HL-60 (cell line): ENCODE measurements around the gene TROAP.

Experiments
- DNase-seq, 2 experiments: peaks; one replicate each; pipeline ENCODE4 v3.0.0-alpha.2; 2010 to 2020; ENCODE audit warnings: low read depth in 1 of 2, low spot score in 1 of 2
- H3K27ac ChIP-seq: fragments of 250-450 bp; sonication (Bioruptor Pico); replicated peaks from 2 replicates; pipeline ENCODE4 v1.5.1; 2020; ENCODE audit warnings: mild to moderate bottlenecking, moderate library complexity
- H3K27me3 ChIP-seq: fragments of 250-450 bp; sonication (Bioruptor Pico); 2 replicates; pipeline ENCODE4 v1.5.1; 2021; ENCODE audit warnings: mild to moderate bottlenecking, moderate library complexity; ENCODE audit not compliant: insufficient read depth, poor library complexity, severe bottlenecking
- H3K4me3 ChIP-seq: replicated peaks from 2 replicates; pipeline ENCODE4 v1.5.1; 2011; ENCODE audit warnings: mild to moderate bottlenecking, control low read depth, low read length; ENCODE audit not compliant: insufficient read depth
- CTCF ChIP-seq: IDR thresholded peaks from one replicate; pipeline ENCODE4 v1.5.1; 2011; ENCODE audit warnings: low read length, control low read depth, inconsistent platforms; ENCODE audit not compliant: insufficient read depth
- GABPA ChIP-seq: IDR thresholded peaks from 2 replicates; pipeline ENCODE4 v1.6.1; 2012; ENCODE audit warnings: low read depth
- POLR2AphosphoS5 ChIP-seq: IDR thresholded peaks from 2 replicates; pipeline ENCODE4 v1.6.1; 2012; ENCODE audit warnings: low read depth
- REST ChIP-seq: IDR thresholded peaks from 2 replicates; pipeline ENCODE4 v1.6.1; 2012; ENCODE audit warnings: low read depth; ENCODE audit not compliant: insufficient replicate concordance
- SPI1 ChIP-seq: IDR thresholded peaks from 2 replicates; pipeline ENCODE4 v1.6.1; 2012; ENCODE audit warnings: low read depth, mild to moderate bottlenecking, borderline replicate concordance

TROAP gene

GRCh38 chr12:49340095-49340870 lies 17.2 kb downstream of the TROAP start:
- H3K27ac ChIP-seq = no peak overlapping the region
- no peak for DNase-seq
- peaks cover 86% of the 10 kb centered on the region for H3K27me3 ChIP-seq
- TF ChIP-seq SPI1 = no peak
- no peak for TF ChIP-seq REST
- TF ChIP-seq CTCF = no peak
- TF ChIP-seq POLR2AphosphoS5 = no peak
- no peak for TF ChIP-seq GABPA
- no peak overlapping the region for H3K4me3 ChIP-seq

GRCh38 chr12:49340971-49341776 lies 18.1 kb downstream of the TROAP start:
- Histone ChIP-seq H3K27ac (no peak overlapping the region), H3K4me3 (no peak overlapping the region), H3K27me3 (peaks cover 89% of the 10 kb centered on the region)
- TF ChIP-seq POLR2AphosphoS5 (no peak), SPI1 (no peak), CTCF (no peak), REST (no peak), GABPA (no peak)
- no peak for DNase-seq

- H3K27me3 ChIP-seq = peaks cover 89% of the 10 kb centered on the region
- TF ChIP-seq CTCF (no peak), SPI1 (no peak), POLR2AphosphoS5 (no peak), REST (no peak), GABPA (no peak)
- peak overlapping the region; percentile 48 for H3K4me3 ChIP-seq
- no peak for DNase-seq
- no peak overlapping the region for H3K27ac ChIP-seq
Observed at GRCh38 chr12:49341777-49342065, 18.7 kb downstream of the TROAP start.
